Adrenal gland (tissue), 5 donors: ENCODE data around the gene TNFRSF18.

Experiments
- POLR2A ChIP-seq, 2 donors: fragments of 450-650 bp; IDR thresholded peaks; one replicate each; pipeline ENCODE4 v1.6.1; 2017; ENCODE audit warnings: antibody characterized with exemption in 2 of 2, mild to moderate bottlenecking in 2 of 2, moderate library complexity in 1 of 2
- TF ChIP-seq, protein P1 (sequence below), 6 experiments: fragments of 450-650 bp in 4 of 6; fragments of 200-600 bp in 2 of 6; sonication (generic) in 1 of 6; IDR thresholded peaks; 1 replicate in 5 of 6; 2 replicates in 1 of 6; pipeline versions ENCODE4 v1.5.1 to v1.8.0; 2016 to 2021; ENCODE audit warnings: antibody characterized with exemption in 6 of 6, mild to moderate bottlenecking in 2 of 6, moderate library complexity in 1 of 6
- donor health status: DM: no; HTN: no; CAD: no.

DNA sequence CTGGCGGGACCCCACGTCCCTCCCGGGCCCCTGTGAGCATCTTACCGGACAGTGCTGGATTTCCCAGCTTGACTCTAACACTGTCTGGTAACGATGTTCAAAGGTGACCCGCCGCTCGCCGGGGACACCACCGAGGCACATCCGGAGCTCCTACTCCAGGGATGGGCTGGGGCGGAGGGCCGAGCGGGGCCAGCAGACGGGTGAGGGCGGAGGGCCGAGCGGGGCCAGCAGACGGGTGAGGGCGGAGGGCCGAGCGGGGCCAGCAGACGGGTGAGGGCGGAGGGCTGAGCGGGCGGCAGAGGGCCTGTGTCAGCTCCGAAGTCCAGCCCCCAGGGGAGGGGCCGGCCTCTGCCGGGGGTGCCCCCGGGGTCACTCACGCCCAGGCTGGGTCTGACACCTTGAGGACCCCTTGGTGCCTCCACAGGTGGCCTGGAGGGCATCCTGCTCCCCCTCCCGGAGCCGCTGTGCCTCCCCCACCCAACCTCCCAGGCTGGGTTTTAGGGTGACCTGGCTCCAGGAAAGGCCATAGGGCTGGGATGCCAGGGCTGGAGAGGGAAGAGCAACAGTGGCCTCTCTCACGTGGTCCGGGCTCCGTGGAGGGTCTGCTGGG is 38.4 kb downstream of the TNFRSF18 start:
- TF ChIP-seq, protein P1, sequence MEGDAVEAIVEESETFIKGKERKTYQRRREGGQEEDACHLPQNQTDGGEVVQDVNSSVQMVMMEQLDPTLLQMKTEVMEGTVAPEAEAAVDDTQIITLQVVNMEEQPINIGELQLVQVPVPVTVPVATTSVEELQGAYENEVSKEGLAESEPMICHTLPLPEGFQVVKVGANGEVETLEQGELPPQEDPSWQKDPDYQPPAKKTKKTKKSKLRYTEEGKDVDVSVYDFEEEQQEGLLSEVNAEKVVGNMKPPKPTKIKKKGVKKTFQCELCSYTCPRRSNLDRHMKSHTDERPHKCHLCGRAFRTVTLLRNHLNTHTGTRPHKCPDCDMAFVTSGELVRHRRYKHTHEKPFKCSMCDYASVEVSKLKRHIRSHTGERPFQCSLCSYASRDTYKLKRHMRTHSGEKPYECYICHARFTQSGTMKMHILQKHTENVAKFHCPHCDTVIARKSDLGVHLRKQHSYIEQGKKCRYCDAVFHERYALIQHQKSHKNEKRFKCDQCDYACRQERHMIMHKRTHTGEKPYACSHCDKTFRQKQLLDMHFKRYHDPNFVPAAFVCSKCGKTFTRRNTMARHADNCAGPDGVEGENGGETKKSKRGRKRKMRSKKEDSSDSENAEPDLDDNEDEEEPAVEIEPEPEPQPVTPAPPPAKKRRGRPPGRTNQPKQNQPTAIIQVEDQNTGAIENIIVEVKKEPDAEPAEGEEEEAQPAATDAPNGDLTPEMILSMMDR (IDR thresholded peaks at IDR 0.05), result no peak
- no peak for TF ChIP-seq POLR2A (IDR thresholded peaks at IDR 0.05)
